Liver (tissue), 9 donors: Measurements from ENCODE around the gene PROX2. TPM values are rescaled to one million over a fixed set of nuclear protein-coding genes. Genes with fewer than 3 reads are reported as not detected.

ENCODE experiments used
- DNase-seq: peaks from one replicate; pipeline ENCODE4 v3.0.0-alpha.2; 2017; ENCODE audit warnings: low spot score
- H3K27ac ChIP-seq, 2 donors: one replicate each; pipeline ENCODE4 v1.7.0; 2013; ENCODE audit warnings: inconsistent platforms in 2 of 2, low read length in 2 of 2, control low read depth in 1 of 2, low read depth in 1 of 2, mild to moderate bottlenecking in 1 of 2
- H3K27me3 ChIP-seq, 4 donors: one replicate each; pipeline versions ENCODE4 v1.6.1 to v1.7.0; 2013; ENCODE audit warnings: low read length in 3 of 4, inconsistent platforms in 1 of 4, mild to moderate bottlenecking in 1 of 4, moderate library complexity in 1 of 4; ENCODE audit not compliant: control insufficient read depth in 4 of 4, insufficient read depth in 4 of 4
- H3K36me3 ChIP-seq, 4 donors: one replicate each; pipeline versions ENCODE4 v1.6.1 to v1.7.0; 2013; ENCODE audit warnings: low read length in 3 of 4, mild to moderate bottlenecking in 3 of 4, low read depth in 1 of 4, moderate library complexity in 1 of 4; ENCODE audit not compliant: control insufficient read depth in 4 of 4, insufficient read depth in 3 of 4
- H3K4me1 ChIP-seq, 4 donors: one replicate each; pipeline versions ENCODE4 v1.6.1 to v1.7.0; 2013; ENCODE audit warnings: low read length in 3 of 4, mild to moderate bottlenecking in 3 of 4, moderate library complexity in 1 of 4; ENCODE audit not compliant: control insufficient read depth in 4 of 4, insufficient read depth in 4 of 4
- H3K4me3 ChIP-seq, 3 donors: one replicate each; pipeline versions ENCODE4 v1.6.1 to v1.7.0; 2013; ENCODE audit warnings: low read length in 3 of 3, control low read depth in 1 of 3, low read depth in 1 of 3, mild to moderate bottlenecking in 1 of 3
- H3K9ac ChIP-seq, 2 donors: one replicate each; pipeline ENCODE4 v1.7.0; 2013; ENCODE audit warnings: low read length in 2 of 2, mild to moderate bottlenecking in 2 of 2, moderate library complexity in 2 of 2, control low read depth in 1 of 2, low read depth in 1 of 2
- H3K9me3 ChIP-seq, 4 donors: one replicate each; pipeline versions ENCODE4 v1.6.1 to v1.7.0; 2013; ENCODE audit warnings: low read length in 3 of 4; ENCODE audit not compliant: control insufficient read depth in 4 of 4
- EGR1 ChIP-seq, 2 donors: IDR thresholded peaks; 2 replicates each; pipeline ENCODE4 v1.6.1; 2016 to 2018; ENCODE audit warnings: antibody characterized with exemption in 2 of 2, low read depth in 2 of 2
- FOXA1 ChIP-seq: IDR thresholded peaks from 2 replicates; pipeline ENCODE4 v1.6.1; 2016; ENCODE audit warnings: antibody characterized with exemption
- FOXA2 ChIP-seq: IDR thresholded peaks from 2 replicates; pipeline ENCODE4 v1.6.1; 2016; ENCODE audit warnings: antibody characterized with exemption
- GABPA ChIP-seq, 2 donors: IDR thresholded peaks in 1 of 2; conservative IDR thresholded peaks in 1 of 2; 2 replicates each; pipeline ENCODE4 v1.6.1; 2016; ENCODE audit warnings: antibody characterized with exemption in 2 of 2, mild to moderate bottlenecking in 1 of 2, moderate library complexity in 1 of 2
- HNF4A ChIP-seq, 2 donors: conservative IDR thresholded peaks; 2 replicates each; pipeline ENCODE4 v1.6.1; 2016; ENCODE audit warnings: antibody characterized with exemption in 2 of 2, mild to moderate bottlenecking in 2 of 2
- HNF4G ChIP-seq: IDR thresholded peaks from 2 replicates; pipeline ENCODE4 v1.6.1; 2016; ENCODE audit warnings: antibody characterized with exemption
- NR2F2 ChIP-seq: IDR thresholded peaks from 2 replicates; pipeline ENCODE4 v1.6.1; 2016; ENCODE audit warnings: antibody characterized with exemption
- RAD21 ChIP-seq, 2 donors: IDR thresholded peaks; 2 replicates each; pipeline ENCODE4 v1.6.1; 2016; ENCODE audit warnings: antibody characterized with exemption in 2 of 2, mild to moderate bottlenecking in 2 of 2
- RXRA ChIP-seq, 2 donors: IDR thresholded peaks; 2 replicates each; pipeline ENCODE4 v1.6.1; 2017 to 2018; ENCODE audit warnings: antibody characterized with exemption in 2 of 2, mild to moderate bottlenecking in 1 of 2
- TAF1 ChIP-seq: conservative IDR thresholded peaks from 2 replicates; pipeline ENCODE4 v1.6.1; 2016; ENCODE audit warnings: antibody characterized with exemption, mild to moderate bottlenecking
- YY1 ChIP-seq: IDR thresholded peaks from 2 replicates; pipeline ENCODE4 v1.6.1; 2016; ENCODE audit warnings: antibody characterized with exemption, mild to moderate bottlenecking
- ZBTB33 ChIP-seq: IDR thresholded peaks from 2 replicates; pipeline ENCODE4 v1.6.1; 2016; ENCODE audit warnings: antibody characterized with exemption
- WGBS: extraction: QIAGEN DNeasy Blood & Tissue Kit; methylation state at CpG from one replicate; pipeline ENCODE4 v1.1.7; 2013; 5-methylcytosine and 5-hydroxymethylcytosine counted together
- polyA plus RNA-seq, 2 donors: library from polyadenylated mRNA; stranded (reverse) in 1 of 2; unstranded in 1 of 2; fragments of 200-250 nt in 1 of 2; fragments of >200 nt in 1 of 2; fragmentation: Nextera tagmentation in 1 of 2; extraction: Ambion mirVana in 1 of 2; gene quantifications; one replicate each; pipeline versions ENCODE4 v1.2.1 to v1.2.3, GENCODE V29; 2013 to 2015
- total RNA-seq, 2 donors: library from RNA; depleted of rRNA; stranded (reverse); fragments of >200 nt; gene quantifications; one replicate each; pipeline ENCODE4 v1.2.3, GENCODE V29; 2014
- TF ChIP-seq, protein P1 (sequence below): IDR thresholded peaks from 2 replicates; pipeline ENCODE4 v1.6.1; 2016; ENCODE audit warnings: antibody characterized with exemption
- TF ChIP-seq, protein P2 (sequence below): IDR thresholded peaks from 2 replicates; pipeline ENCODE4 v1.6.1; 2016; ENCODE audit warnings: antibody characterized with exemption
- TF ChIP-seq, protein P3 (sequence below): IDR thresholded peaks from 2 replicates; pipeline ENCODE4 v1.6.1; 2016; ENCODE audit warnings: antibody characterized with exemption, mild to moderate bottlenecking
- donor health status: healthy.
- donor health status: healthy.
- donor health status: healthy.
- donor health status: healthy.
- donor health status: healthy.

PROX2 gene
- total and polyA plus RNA-seq, 4 donors: 0.06 TPM; not detected in 3

DNA sequence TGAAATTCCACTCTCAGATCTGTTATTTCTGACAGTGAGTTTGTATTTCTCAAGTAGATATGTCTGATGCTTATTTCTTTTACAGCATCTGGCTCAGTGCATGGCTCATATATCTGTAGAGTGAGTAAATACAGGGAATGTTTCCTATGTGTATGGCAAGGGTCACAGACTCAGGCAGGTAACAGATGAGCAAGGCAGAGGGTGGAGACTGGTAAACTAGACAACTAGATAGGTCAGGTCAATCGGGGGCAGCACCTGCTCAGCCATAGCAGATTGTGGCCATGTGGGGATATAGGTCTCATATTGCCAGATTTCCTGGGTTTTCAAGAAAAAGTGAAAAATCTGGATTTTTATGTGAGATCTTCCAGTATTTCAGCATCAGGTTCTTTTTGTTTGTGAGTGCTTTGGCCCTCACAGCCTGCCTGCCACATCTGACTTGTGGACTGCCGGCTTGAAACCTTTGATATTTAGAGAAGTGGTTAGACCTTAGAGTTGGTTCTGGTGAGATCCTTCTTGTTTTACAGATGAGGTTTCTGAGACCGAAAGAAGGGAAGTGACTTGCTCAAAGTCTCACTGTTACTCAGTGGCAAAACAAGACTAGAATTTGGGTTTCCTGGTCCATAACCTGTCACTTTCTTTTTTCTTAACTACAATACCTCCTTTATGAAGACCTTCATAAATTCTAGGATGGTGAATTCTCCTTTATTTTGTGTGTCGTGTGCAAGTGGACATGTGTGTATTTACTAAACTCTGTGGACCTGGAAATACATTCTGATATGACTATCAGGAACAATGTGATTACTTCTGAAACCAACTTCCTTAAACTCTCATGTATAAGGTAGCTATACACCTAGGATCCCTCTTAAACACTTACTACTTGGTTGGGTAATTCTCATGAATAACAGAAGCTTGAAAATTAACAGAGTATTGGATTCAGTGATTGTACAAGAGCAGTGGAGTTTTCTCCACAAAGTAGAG, 34.4 kb downstream of the PROX2 start:
- Histone ChIP-seq H3K9me3 (no peaks in the 10 kb centered on the region), H3K27ac (no peak overlapping the region), H3K27me3 (no peaks in the 10 kb centered on the region), H3K36me3 (no peaks in the 10 kb centered on the region), H3K4me1 (no peaks in the 10 kb centered on the region), H3K9ac (no peak overlapping the region), H3K4me3 (no peak overlapping the region)
- TF ChIP-seq HNF4G (no peak), EGR1 (IDR thresholded peaks at IDR 0.05; ENCODE audit: low read depth in 2 of 2) (no peak), HNF4A (conservative IDR thresholded peaks at IDR 0.05) (no peak), RAD21 (IDR thresholded peaks at IDR 0.05) (no peak), RXRA (IDR thresholded peaks at IDR 0.05) (no peak), YY1 (no peak), FOXA2 (no peak), GABPA (IDR thresholded peaks at IDR 0.05 in 1 of 2, conservative IDR thresholded peaks at IDR 0.05 in 1 of 2) (no peak), TAF1 (no peak), NR2F2 (no peak), FOXA1 (no peak)
- TF ChIP-seq, protein P1, sequence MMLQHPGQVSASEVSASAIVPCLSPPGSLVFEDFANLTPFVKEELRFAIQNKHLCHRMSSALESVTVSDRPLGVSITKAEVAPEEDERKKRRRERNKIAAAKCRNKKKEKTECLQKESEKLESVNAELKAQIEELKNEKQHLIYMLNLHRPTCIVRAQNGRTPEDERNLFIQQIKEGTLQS: no peak
- TF ChIP-seq, protein P2, sequence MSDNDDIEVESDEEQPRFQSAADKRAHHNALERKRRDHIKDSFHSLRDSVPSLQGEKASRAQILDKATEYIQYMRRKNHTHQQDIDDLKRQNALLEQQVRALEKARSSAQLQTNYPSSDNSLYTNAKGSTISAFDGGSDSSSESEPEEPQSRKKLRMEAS: no peak
- TF ChIP-seq, protein P3, sequence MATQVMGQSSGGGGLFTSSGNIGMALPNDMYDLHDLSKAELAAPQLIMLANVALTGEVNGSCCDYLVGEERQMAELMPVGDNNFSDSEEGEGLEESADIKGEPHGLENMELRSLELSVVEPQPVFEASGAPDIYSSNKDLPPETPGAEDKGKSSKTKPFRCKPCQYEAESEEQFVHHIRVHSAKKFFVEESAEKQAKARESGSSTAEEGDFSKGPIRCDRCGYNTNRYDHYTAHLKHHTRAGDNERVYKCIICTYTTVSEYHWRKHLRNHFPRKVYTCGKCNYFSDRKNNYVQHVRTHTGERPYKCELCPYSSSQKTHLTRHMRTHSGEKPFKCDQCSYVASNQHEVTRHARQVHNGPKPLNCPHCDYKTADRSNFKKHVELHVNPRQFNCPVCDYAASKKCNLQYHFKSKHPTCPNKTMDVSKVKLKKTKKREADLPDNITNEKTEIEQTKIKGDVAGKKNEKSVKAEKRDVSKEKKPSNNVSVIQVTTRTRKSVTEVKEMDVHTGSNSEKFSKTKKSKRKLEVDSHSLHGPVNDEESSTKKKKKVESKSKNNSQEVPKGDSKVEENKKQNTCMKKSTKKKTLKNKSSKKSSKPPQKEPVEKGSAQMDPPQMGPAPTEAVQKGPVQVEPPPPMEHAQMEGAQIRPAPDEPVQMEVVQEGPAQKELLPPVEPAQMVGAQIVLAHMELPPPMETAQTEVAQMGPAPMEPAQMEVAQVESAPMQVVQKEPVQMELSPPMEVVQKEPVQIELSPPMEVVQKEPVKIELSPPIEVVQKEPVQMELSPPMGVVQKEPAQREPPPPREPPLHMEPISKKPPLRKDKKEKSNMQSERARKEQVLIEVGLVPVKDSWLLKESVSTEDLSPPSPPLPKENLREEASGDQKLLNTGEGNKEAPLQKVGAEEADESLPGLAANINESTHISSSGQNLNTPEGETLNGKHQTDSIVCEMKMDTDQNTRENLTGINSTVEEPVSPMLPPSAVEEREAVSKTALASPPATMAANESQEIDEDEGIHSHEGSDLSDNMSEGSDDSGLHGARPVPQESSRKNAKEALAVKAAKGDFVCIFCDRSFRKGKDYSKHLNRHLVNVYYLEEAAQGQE: no peak
- 86% methylated on average over 4 of the region's 4 CpGs for WGBS
- no peak for DNase-seq

- Histone ChIP-seq H3K27ac (no peak overlapping the region), H3K36me3 (peaks cover 0 to 3% (median under 1%) of the 10 kb centered on the region in 4 donors), H3K9ac (no peak overlapping the region), H3K4me1 (no peaks in the 10 kb centered on the region), H3K9me3 (no peaks in the 10 kb centered on the region), H3K4me3 (no peak overlapping the region), H3K27me3 (no peaks in the 10 kb centered on the region)
- no peak for DNase-seq
- 91% methylated on average over 5 of the region's 5 CpGs for WGBS
- TF ChIP-seq YY1 (no peak), FOXA2 (no peak), FOXA1 (no peak), TAF1 (no peak), ZBTB33 (no peak), RXRA (IDR thresholded peaks at IDR 0.05) (no peak), HNF4G (no peak), NR2F2 (no peak)
- TF ChIP-seq, protein P1: no peak
Measured at GRCh38 chr14:74840603-74841030, 35.3 kb downstream of the PROX2 start.
